Stomach (tissue), 9 donors: Measurements from ENCODE around the gene GRIN2C. TPM values are rescaled to one million over a fixed set of nuclear protein-coding genes. Genes with fewer than 3 reads are reported as not detected.

Source experiments
- DNase-seq, 2 donors: peaks; one replicate each; pipeline versions ENCODE4 v3.0.0 to v3.0.0-alpha.2; 2013 to 2019
- H3K27ac ChIP-seq, 5 donors: fragments of 200-600 bp in 4 of 5; sonication (generic) in 4 of 5; one replicate each; pipeline ENCODE4 v1.5.1; 2013 to 2019; ENCODE audit warnings: mild to moderate bottlenecking in 1 of 5, moderate library complexity in 1 of 5
- H3K27me3 ChIP-seq, 3 donors: fragments of 200-600 bp; sonication (generic); one replicate each; pipeline ENCODE4 v1.5.1; 2017 to 2019; ENCODE audit warnings: mixed run types in 1 of 3
- H3K36me3 ChIP-seq, 4 donors: fragments of 200-600 bp; sonication (generic); 1 replicate in 3 of 4; 2 replicates in 1 of 4; pipeline ENCODE4 v1.5.1; 2016 to 2019
- H3K4me1 ChIP-seq, 4 donors: fragments of 200-600 bp; sonication (generic); one replicate each; pipeline ENCODE4 v1.5.1; 2016 to 2019
- H3K4me3 ChIP-seq, 4 donors: fragments of 200-600 bp; sonication (generic) in 3 of 4; one replicate each; pipeline ENCODE4 v1.5.1; 2016 to 2019; ENCODE audit warnings: mild to moderate bottlenecking in 1 of 4
- H3K9me3 ChIP-seq, 4 donors: fragments of 200-600 bp; sonication (generic); one replicate each; pipeline ENCODE4 v1.5.1; 2016 to 2019
- EP300 ChIP-seq: sonication (generic); formaldehyde crosslinking; IDR thresholded peaks from one replicate; pipeline ENCODE4 v1.6.1; 2017; ENCODE audit warnings: antibody characterized with exemption
- POLR2A ChIP-seq, 4 donors: fragments of 450-650 bp; IDR thresholded peaks; one replicate each; pipeline ENCODE4 v1.6.1; 2016; ENCODE audit warnings: antibody characterized with exemption in 4 of 4, control low read depth in 2 of 4, mild to moderate bottlenecking in 1 of 4, moderate library complexity in 1 of 4
- POLR2AphosphoS5 ChIP-seq, 3 donors: sonication (generic); formaldehyde crosslinking; IDR thresholded peaks; one replicate each; pipeline ENCODE4 v1.6.1; 2016; ENCODE audit warnings: antibody characterized with exemption in 3 of 3
- WGBS, 5 donors: extraction: QIAGEN DNeasy Blood & Tissue Kit in 3 of 5; methylation state at CpG; one replicate each; pipeline versions ENCODE4 v1.1.5 to v1.1.7; 2013 to 2018; 5-methylcytosine and 5-hydroxymethylcytosine counted together
- intact Hi-C: fragments of 100-400 bp; cut with DNase I; formaldehyde crosslinking; loops from one replicate; pipeline ENCODE4 v1.15.1; 2023; ENCODE audit warnings: low total_unique reads
- polyA plus RNA-seq, 3 donors: library from polyadenylated mRNA; stranded (reverse); fragments of 200-250 nt; gene quantifications; one replicate each; pipeline ENCODE4 v1.2.3, GENCODE V29; 2013
- total RNA-seq, 5 donors: library from RNA; depleted of rRNA; stranded (reverse); fragments of >200 nt; gene quantifications; one replicate each; pipeline versions ENCODE4 v1.1.0 to v1.2.3, GENCODE V29; 2014 to 2016
- TF ChIP-seq, protein P1 (sequence below), 7 experiments: fragments of 450-650 bp in 4 of 7; fragments of 200-600 bp in 3 of 7; sonication (generic) in 3 of 7; IDR thresholded peaks; one replicate each; pipeline ENCODE4 v1.5.1; 2016 to 2019; ENCODE audit warnings: antibody characterized with exemption in 7 of 7, control low read depth in 2 of 7, mild to moderate bottlenecking in 1 of 7
- donor health status: healthy with polysubstance abuse.
- donor health status: Bipolar disorder and iron deficiency.
- donor health status: healthy.

GRIN2C gene
- total and polyA plus RNA-seq, 8 donors = 0.33 to 0.55 TPM; not detected in 6

DNA sequence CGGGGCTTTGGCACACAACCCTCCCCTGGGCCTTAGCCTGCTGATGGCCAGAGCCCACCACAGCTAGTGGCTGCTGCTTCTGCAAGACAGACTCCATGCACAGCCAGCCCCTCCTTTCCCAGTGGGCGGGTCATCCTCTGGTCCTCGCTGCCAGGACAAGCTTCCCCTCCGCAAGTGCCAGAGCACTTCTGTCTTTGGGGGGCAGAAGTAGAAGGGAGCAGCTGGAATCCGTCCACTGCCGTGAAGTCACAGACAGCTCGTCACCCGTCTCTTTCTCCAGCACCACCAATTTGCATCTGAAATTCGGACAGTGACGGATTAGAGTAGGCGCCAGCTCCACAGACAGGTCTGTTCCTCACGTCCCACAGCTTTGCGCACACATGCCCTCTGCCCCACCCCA is 52.2 kb downstream of the GRIN2C start:
- intact Hi-C loops = no loop called here
- Histone ChIP-seq H3K4me3 (no peak overlapping the region), H3K36me3 (peaks cover 0 to 67% (median 60%) of the 10 kb centered on the region in 4 donors), H3K27ac (no peak overlapping the region), H3K4me1 (peaks cover 0 to 21% (median 0%) of the 10 kb centered on the region in 4 donors), H3K27me3 (no peaks in the 10 kb centered on the region), H3K9me3 (no peaks in the 10 kb centered on the region)
- TF ChIP-seq POLR2AphosphoS5 (IDR thresholded peaks at IDR 0.05) (no peak), POLR2A (IDR thresholded peaks at IDR 0.05) (no peak), EP300 (no peak)
- TF ChIP-seq, protein P1, sequence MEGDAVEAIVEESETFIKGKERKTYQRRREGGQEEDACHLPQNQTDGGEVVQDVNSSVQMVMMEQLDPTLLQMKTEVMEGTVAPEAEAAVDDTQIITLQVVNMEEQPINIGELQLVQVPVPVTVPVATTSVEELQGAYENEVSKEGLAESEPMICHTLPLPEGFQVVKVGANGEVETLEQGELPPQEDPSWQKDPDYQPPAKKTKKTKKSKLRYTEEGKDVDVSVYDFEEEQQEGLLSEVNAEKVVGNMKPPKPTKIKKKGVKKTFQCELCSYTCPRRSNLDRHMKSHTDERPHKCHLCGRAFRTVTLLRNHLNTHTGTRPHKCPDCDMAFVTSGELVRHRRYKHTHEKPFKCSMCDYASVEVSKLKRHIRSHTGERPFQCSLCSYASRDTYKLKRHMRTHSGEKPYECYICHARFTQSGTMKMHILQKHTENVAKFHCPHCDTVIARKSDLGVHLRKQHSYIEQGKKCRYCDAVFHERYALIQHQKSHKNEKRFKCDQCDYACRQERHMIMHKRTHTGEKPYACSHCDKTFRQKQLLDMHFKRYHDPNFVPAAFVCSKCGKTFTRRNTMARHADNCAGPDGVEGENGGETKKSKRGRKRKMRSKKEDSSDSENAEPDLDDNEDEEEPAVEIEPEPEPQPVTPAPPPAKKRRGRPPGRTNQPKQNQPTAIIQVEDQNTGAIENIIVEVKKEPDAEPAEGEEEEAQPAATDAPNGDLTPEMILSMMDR (IDR thresholded peaks at IDR 0.05) = no peak
- 72 to 92% (median 91%) methylated on average over 11 to 13 of the region's 13 CpGs for WGBS, 5 donors
- DNase-seq = peak in 1 of 2 donors; percentile 52

DNA sequence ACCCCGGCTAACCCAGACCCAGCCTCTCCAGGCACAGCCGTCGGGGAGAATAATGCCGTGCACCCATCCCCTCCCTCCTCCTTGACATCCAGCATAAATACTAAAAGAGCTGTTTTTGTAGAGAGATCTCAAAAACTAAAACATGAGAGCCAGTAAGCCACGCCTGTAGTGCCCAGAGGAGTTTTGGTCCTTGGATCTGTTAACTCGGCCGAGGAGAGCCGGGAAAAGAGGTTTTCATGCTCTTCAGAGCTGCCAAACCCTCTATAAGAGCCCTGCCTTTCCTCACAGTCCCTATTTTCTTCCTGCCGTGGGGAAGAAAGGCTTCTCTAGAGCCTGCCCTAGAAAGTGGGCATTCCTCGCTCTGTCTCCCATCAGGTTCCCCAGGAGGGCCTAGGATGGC is 53.4 kb downstream of the GRIN2C start:
- TF ChIP-seq EP300 (no peak), POLR2AphosphoS5 (IDR thresholded peaks at IDR 0.05) (no peak), POLR2A (IDR thresholded peaks at IDR 0.05) (no peak)
- Histone ChIP-seq H3K9me3 (no peaks in the 10 kb centered on the region), H3K27ac (no peak overlapping the region), H3K4me3 (no peak overlapping the region), H3K4me1 (peaks cover 0 to 14% (median 0%) of the 10 kb centered on the region in 4 donors), H3K27me3 (no peaks in the 10 kb centered on the region), H3K36me3 (peaks cover 0 to 78% (median 70%) of the 10 kb centered on the region in 4 donors)
- no peak for DNase-seq
- intact Hi-C loops = no loop called here
- WGBS, 5 donors = 87 to 92% (median 91%) methylated on average over 10 of the region's 10 CpGs

DNA sequence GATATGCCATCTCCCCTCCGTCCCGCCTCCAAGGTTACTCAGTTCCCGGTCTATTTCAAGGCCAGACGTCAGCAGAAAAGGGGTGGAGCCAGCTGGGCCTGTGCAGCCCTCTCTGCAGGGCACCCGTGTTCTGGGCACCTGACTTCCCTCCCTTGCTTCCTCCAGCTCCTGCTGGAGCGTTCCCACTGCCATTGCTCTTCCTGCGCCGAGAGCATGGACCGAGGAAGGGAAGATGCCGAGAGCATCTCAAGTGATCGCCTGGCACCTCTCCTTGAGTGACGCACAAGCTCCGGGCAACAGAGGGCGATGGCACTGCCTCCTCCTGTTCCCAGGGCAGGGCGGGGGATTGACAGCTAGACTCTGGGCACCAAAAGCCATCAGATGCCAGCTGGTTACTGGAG is 54.1 kb downstream of the GRIN2C start:
- Histone ChIP-seq H3K36me3 (peaks cover 0 to 85% (median 75%) of the 10 kb centered on the region in 4 donors), H3K27ac (no peak overlapping the region), H3K9me3 (no peaks in the 10 kb centered on the region), H3K4me3 (no peak overlapping the region), H3K4me1 (peaks cover 0 to 14% (median 0%) of the 10 kb centered on the region in 4 donors), H3K27me3 (no peaks in the 10 kb centered on the region)
- whole genome bisulfite sequencing, 5 donors = 78 to 85% (median 82%) methylated on average over 15 of the region's 15 CpGs
- intact Hi-C loops = no loop called here
- TF ChIP-seq POLR2A (IDR thresholded peaks at IDR 0.05) (no peak), POLR2AphosphoS5 (IDR thresholded peaks at IDR 0.05) (no peak), EP300 (no peak)
- TF ChIP-seq, protein P1 (IDR thresholded peaks at IDR 0.05) = no peak
- DNase-seq = no peak

DNA sequence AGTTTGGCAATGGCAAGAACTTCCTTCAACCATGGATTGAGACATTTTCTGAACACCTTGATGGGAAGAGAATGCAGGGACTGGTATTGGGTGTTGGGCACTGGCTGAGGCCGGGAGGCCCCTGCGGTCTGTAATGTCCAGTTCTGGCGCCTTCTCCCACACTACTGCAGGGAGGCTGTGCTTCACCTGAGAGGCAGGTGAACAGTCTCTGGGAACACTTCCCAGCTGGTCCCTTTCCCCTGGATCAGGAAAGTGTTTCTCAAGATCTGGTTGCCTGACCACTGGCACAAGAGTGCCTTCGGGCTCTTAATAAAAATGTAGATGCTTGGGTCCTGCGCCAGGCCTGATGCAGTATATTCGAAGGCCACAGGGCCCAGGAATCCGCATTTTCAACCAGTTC is 55.0 kb downstream of the GRIN2C start:
- intact Hi-C loops = no loop called here
- H3K27ac ChIP-seq = no peak overlapping the region
- no peaks in the 10 kb centered on the region for H3K9me3 ChIP-seq
- no peak for TF ChIP-seq POLR2A (IDR thresholded peaks at IDR 0.05)
- TF ChIP-seq, protein P1 (IDR thresholded peaks at IDR 0.05) = no peak
- no peak for TF ChIP-seq EP300
- TF ChIP-seq POLR2AphosphoS5 (IDR thresholded peaks at IDR 0.05) = no peak
- H3K36me3 ChIP-seq = peaks cover 0 to 86% (median 77%) of the 10 kb centered on the region in 4 donors
- no peak for DNase-seq
- no peaks in the 10 kb centered on the region for H3K27me3 ChIP-seq
- H3K4me1 ChIP-seq = peaks cover 0 to 14% (median 0%) of the 10 kb centered on the region in 4 donors
- H3K4me3 ChIP-seq = no peak overlapping the region
- 87 to 100% (median 97%) methylated on average over 3 to 7 of the region's 7 CpGs for whole genome bisulfite sequencing, 5 donors

DNA sequence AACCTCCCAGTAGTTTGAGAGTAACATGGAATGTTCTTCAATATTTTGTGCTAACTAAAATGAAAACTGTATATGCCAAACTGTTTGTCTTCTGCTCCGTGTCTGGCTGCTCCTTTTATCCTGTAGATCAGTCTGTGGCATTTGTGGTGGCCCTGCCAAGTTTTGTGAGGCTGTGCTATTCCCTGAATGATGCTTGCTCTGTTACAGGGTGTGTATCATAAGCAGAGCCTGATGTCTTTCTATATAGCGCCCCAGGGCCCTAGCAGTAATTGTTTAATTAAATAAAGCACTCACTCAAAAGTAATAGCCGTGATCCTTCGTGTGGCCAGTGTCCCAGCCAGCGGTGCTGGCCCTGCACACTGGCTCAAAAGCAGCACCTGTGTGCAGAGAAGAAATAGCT is 55.7 kb downstream of the GRIN2C start:
- Histone ChIP-seq H3K9me3 (no peaks in the 10 kb centered on the region), H3K27ac (no peak overlapping the region), H3K27me3 (no peaks in the 10 kb centered on the region), H3K4me3 (no peak overlapping the region), H3K4me1 (peaks cover 0 to 14% (median 0%) of the 10 kb centered on the region in 4 donors), H3K36me3 (peaks cover 6 to 86% (median 81%) of the 10 kb centered on the region in 4 donors)
- 85 to 91% (median 89%) methylated on average over 5 of the region's 5 CpGs for WGBS, 5 donors
- intact Hi-C loops = no loop called here
- DNase-seq = no peak
- TF ChIP-seq POLR2A (IDR thresholded peaks at IDR 0.05) (no peak), POLR2AphosphoS5 (IDR thresholded peaks at IDR 0.05) (no peak), EP300 (no peak)
- TF ChIP-seq, protein P1 (IDR thresholded peaks at IDR 0.05) = no peak
